Loucy (cell line): ENCODE measurements around the gene BIRC7.

Source experiments
- H2AFZ ChIP-seq: fragments of 200-600 bp; sonication (generic); 2 replicates; pipeline ENCODE4 v1.6.0; 2016; ENCODE audit warnings: antibody characterized with exemption, mild to moderate bottlenecking, low read length, moderate library complexity
- H3F3A ChIP-seq: fragments of 200-600 bp; 2 replicates; pipeline ENCODE4 v1.6.0; 2016; ENCODE audit warnings: antibody characterized with exemption, low read depth, mild to moderate bottlenecking
- H3K27me3 ChIP-seq: fragments of 200-600 bp; sonication (generic); 2 replicates; pipeline ENCODE4 v1.6.1; 2014; ENCODE audit warnings: low read length, mild to moderate bottlenecking; ENCODE audit not compliant: insufficient read depth, poor library complexity, severe bottlenecking
- H3K36me3 ChIP-seq: fragments of 200-600 bp; sonication (generic); 2 replicates; pipeline ENCODE4 v1.6.1; 2016; ENCODE audit warnings: low read length; ENCODE audit not compliant: insufficient read depth
- H3K4me1 ChIP-seq: fragments of 200-600 bp; sonication (generic); 2 replicates; pipeline ENCODE4 v1.5.1; 2014; ENCODE audit warnings: low read length, mild to moderate bottlenecking; ENCODE audit not compliant: insufficient read depth, poor library complexity, severe bottlenecking
- H3K4me2 ChIP-seq: fragments of 200-600 bp; sonication (generic); 2 replicates; pipeline ENCODE4 v1.6.0; 2014; ENCODE audit warnings: antibody characterized with exemption, low read length, low read depth, mild to moderate bottlenecking; ENCODE audit not compliant: poor library complexity, severe bottlenecking
- H3K4me3 ChIP-seq: fragments of 200-600 bp; sonication (generic); 2 replicates; pipeline ENCODE4 v1.5.1; 2014; ENCODE audit warnings: low read length, mild to moderate bottlenecking, mixed read lengths; ENCODE audit not compliant: poor library complexity, severe bottlenecking
- H3K79me2 ChIP-seq: fragments of 200-600 bp; sonication (generic); 2 replicates; pipeline ENCODE4 v1.6.1; 2014; ENCODE audit warnings: low read length; ENCODE audit not compliant: insufficient read depth
- H3K9ac ChIP-seq: fragments of 200-600 bp; sonication (generic); 2 replicates; pipeline ENCODE4 v1.6.0; 2014; ENCODE audit warnings: mild to moderate bottlenecking, low read depth, low read length, moderate library complexity; ENCODE audit not compliant: poor library complexity, severe bottlenecking
- H3K9me2 ChIP-seq: fragments of 200-600 bp; sonication (generic); replicated peaks from 2 replicates; pipeline ENCODE4 v1.6.1; 2016; ENCODE audit warnings: low read depth, low read length, mixed read lengths
- H3K9me3 ChIP-seq: fragments of 200-600 bp; sonication (generic); 2 replicates; pipeline ENCODE4 v1.6.1; 2014; ENCODE audit warnings: mild to moderate bottlenecking, antibody characterized with exemption, low read length, low read depth; ENCODE audit not compliant: insufficient read depth
- H4K20me1 ChIP-seq: fragments of 200-600 bp; sonication (generic); 2 replicates; pipeline ENCODE4 v1.6.0; 2014; ENCODE audit warnings: antibody characterized with exemption, low read length, mild to moderate bottlenecking; ENCODE audit not compliant: insufficient read depth, poor library complexity, severe bottlenecking
- EZH2phosphoT487 ChIP-seq: fragments of 200-600 bp; IDR thresholded peaks from 2 replicates; pipeline ENCODE4 v1.6.1; 2018; ENCODE audit warnings: antibody characterized with exemption, mild to moderate bottlenecking, moderate library complexity, borderline replicate concordance
- TF ChIP-seq, protein P1 (sequence below): fragments of 200-600 bp; sonication (generic); conservative IDR thresholded peaks from 2 replicates; pipeline ENCODE4 v1.5.1; 2014; ENCODE audit warnings: mild to moderate bottlenecking, antibody characterized with exemption, low read length

Gene BIRC7

GRCh38 chr20:63232235-63233060, 3.3 kb upstream of the BIRC7 start:
- Histone ChIP-seq H3K36me3 (no peaks in the 10 kb centered on the region), H3K27me3 (no peaks in the 10 kb centered on the region), H3K9me2 (no peaks in the 10 kb centered on the region), H3F3A (no peaks in the 10 kb centered on the region), H3K4me3 (no peak overlapping the region), H3K9ac (no peak overlapping the region), H4K20me1 (no peaks in the 10 kb centered on the region), H2AFZ (no peak overlapping the region), H3K4me2 (no peak overlapping the region), H3K9me3 (no peaks in the 10 kb centered on the region), H3K79me2 (no peaks in the 10 kb centered on the region), H3K4me1 (peaks cover 3% of the 10 kb centered on the region)
- TF ChIP-seq, protein P1, sequence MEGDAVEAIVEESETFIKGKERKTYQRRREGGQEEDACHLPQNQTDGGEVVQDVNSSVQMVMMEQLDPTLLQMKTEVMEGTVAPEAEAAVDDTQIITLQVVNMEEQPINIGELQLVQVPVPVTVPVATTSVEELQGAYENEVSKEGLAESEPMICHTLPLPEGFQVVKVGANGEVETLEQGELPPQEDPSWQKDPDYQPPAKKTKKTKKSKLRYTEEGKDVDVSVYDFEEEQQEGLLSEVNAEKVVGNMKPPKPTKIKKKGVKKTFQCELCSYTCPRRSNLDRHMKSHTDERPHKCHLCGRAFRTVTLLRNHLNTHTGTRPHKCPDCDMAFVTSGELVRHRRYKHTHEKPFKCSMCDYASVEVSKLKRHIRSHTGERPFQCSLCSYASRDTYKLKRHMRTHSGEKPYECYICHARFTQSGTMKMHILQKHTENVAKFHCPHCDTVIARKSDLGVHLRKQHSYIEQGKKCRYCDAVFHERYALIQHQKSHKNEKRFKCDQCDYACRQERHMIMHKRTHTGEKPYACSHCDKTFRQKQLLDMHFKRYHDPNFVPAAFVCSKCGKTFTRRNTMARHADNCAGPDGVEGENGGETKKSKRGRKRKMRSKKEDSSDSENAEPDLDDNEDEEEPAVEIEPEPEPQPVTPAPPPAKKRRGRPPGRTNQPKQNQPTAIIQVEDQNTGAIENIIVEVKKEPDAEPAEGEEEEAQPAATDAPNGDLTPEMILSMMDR, result no peak

GRCh38 chr20:63233061-63233344, 2.7 kb upstream of the BIRC7 start:
- Histone ChIP-seq H3K4me2 (no peak overlapping the region), H3K4me1 (peaks cover 3% of the 10 kb centered on the region), H3F3A (no peaks in the 10 kb centered on the region)

GRCh38 chr20:63233924-63234323, 1.8 kb upstream of the BIRC7 start:
- Histone ChIP-seq H3K9ac (no peak overlapping the region), H4K20me1 (no peaks in the 10 kb centered on the region), H3K79me2 (no peaks in the 10 kb centered on the region), H3K4me1 (peaks cover 3% of the 10 kb centered on the region), H3K36me3 (no peaks in the 10 kb centered on the region), H3K27me3 (no peaks in the 10 kb centered on the region), H3K9me2 (no peaks in the 10 kb centered on the region), H2AFZ (no peak overlapping the region), H3K4me2 (no peak overlapping the region), H3F3A (no peaks in the 10 kb centered on the region), H3K4me3 (no peak overlapping the region), H3K9me3 (no peaks in the 10 kb centered on the region)
- no peak for TF ChIP-seq EZH2phosphoT487
- TF ChIP-seq, protein P1, result no peak

More at GRCh38 chr20:63233061-63233344, 2.7 kb upstream of the BIRC7 start:
- H2AFZ ChIP-seq, result no peak overlapping the region
- H3K27me3 ChIP-seq, result no peaks in the 10 kb centered on the region
- no peak overlapping the region for H3K9ac ChIP-seq
- H3K79me2 ChIP-seq, result no peaks in the 10 kb centered on the region
- H3K4me3 ChIP-seq, result no peak overlapping the region
- H3K36me3 ChIP-seq, result no peaks in the 10 kb centered on the region
- H3K9me3 ChIP-seq, result no peaks in the 10 kb centered on the region
- H4K20me1 ChIP-seq, result no peaks in the 10 kb centered on the region
- TF ChIP-seq, protein P1, result no peak
- no peak for TF ChIP-seq EZH2phosphoT487
- H3K9me2 ChIP-seq, result no peaks in the 10 kb centered on the region
